ENCODE data around the gene UGT2A2.
"Not testable (repeated sequence)": the region's sequence is repeated elsewhere in the genome, so short reads cannot be mapped to it uniquely, and the experiment has no call there.

The UGT2A2 gene

GRCh38 chr4:69639542-69639941 is at the start of gene UGT2A2:
Gene UGT2A2 (minus strand): TSS chr4:69639642. CDS start chr4:69639640, 2 bp downstream.
- DNase-seq (ENCODE audit: low read depth in 2 of 2), result no peak

DNA sequence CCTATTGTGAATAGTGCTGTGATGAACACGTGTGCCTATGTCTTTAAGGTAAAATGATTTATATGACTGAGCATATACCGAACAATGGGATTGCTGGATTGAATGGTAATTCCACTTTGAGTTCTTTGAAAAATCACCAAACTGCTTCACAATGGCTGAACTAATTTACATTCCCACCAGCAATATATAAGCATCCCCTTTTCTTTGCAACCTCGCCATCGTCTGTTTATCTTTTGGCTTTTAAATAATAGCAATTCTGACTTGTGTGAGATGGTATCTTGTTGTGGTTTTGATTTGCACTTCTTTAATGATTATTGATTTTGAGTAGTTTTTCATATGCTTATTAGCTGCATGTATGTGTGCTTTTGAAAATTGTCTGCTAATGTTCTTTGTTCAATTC is 45.4 kb upstream of the UGT2A2 start:
- no peak for DNase-seq (ENCODE audit: low read depth in 2 of 2)

DNA sequence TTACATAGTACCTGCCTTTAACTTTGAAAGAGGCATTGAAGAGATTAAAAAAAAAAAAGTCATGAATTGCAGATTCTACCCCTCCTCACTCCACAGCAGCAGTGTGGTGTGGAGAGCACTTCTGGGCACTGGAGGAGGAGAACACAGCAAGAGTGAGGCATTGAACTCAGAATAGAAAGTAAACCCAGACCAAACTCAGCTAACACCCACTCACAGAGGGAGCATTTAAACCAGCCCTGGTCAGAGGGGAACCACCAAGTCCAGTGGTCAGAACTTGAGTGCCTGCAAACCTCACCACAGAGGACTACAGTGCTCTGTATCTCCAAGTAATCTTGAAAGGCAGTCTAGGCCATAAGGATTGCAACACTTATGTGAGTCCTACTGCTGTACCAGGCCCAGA is 29.2 kb upstream of the UGT2A2 start:
- no peak for DNase-seq (ENCODE audit: low read depth in 2 of 2)

DNA sequence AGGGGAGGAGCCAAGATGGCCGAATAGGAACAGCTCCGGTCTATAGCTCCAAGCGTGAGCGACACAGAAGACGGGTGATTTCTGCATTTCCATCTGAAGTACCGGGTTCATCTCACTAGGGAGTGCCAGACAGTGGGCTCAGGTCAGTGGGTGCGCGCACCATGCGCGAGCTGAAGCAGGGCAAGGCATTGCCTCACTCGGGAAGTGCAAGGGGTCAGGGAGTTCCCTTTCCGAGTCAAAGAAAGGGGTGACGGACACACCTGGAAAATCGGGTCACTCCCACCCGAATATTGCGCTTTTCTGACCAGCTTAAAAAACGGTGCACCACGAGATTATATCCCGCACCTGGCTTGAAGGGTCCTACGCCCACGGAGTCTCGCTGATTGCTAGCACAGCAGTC is 24.6 kb upstream of the UGT2A2 start:
- not testable (repeated sequence) for DNase-seq (ENCODE audit: low read depth in 2 of 2)

DNA sequence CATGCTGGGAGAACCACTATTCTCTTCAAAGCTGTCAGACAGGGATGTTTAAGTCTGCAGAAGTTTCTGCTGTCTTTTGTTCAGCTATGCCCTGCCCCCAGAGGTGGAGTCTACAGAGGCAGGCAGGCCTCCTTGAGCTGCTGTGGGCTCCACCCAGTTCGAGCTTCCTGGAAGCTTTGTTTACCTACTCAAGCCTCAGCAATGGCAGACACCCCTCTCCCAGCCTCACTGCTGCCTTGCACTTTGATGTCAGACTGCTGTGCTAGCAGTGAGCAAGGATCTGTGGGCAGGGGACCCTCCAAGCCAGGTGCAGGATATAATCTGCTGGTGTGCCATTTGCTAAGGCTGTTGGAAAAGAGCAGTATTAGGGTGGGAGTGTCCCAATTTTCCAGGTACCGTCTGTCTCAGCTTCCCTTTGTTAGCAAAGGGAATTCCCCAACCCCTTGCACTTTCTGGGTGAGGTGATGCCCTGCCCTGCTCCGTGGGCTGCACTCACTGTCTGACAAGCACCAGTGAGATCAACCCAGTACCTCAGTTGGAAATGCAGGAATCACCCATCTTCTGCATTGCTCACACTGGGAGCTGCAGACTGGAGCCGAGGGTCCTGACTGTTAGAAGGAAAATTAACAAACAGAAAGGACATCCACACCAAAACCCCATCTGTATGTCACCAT is 21.8 kb upstream of the UGT2A2 start:
- not testable (repeated sequence) for DNase-seq (ENCODE audit: low read depth in 2 of 2)

DNA sequence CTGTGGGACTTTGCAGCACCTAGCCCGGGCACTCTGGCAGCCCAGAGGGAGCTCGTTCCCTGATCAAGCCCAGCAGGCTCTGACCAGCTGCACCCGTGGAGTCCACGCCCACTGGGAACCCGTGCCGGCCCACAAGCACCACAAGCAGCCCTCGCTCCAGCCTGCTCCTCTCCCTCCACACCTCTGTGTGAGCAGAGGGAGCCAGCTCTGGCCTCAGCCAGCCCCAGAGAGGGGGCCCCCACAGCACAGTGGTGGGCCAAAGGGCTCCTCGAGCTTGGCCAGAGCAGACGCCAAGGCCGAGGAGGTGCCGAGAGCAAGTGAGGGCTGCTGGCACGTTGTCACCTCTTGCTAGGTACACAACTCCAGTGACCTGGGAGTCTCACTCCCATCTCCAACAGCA is 18.7 kb upstream of the UGT2A2 start:
- no peak for DNase-seq (ENCODE audit: low read depth in 2 of 2)

- no peak for DNase-seq (ENCODE audit: low read depth in 2 of 2)
These were observed 17.3 kb upstream of the UGT2A2 start for GRCh38 chr4:69656653-69657158.

DNA sequence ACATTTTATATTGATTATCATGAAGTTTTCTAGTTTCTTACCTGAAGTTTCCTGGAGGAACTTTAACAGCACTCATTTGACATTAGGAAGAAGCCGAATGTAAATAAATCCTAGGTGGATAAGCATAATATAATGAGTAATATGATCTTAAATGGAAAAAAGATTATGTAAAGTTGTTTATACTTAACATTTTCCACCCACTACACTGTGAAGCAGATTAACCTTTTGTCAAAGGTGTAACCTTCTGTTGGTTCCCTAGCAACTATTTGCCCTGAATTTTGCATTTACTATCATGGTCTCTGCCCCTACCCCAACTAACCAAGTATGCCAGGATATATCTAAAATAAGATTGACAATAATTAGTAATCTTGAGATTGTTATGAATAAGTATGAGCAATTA is 13.7 kb upstream of the UGT2A2 start, which contains the start of gene UGT2A1:
UGT2A1 (minus strand) TSS at position 101 of the 400 bp plus-strand sequence. CDS start 5,603 bp downstream, outside the sequence.
- no peak for DNase-seq (ENCODE audit: low read depth in 2 of 2)

GRCh38 chr4:69650872-69651271 is 11.4 kb upstream of the UGT2A2 start:
- no peak for DNase-seq (ENCODE audit: low read depth in 2 of 2)

DNA sequence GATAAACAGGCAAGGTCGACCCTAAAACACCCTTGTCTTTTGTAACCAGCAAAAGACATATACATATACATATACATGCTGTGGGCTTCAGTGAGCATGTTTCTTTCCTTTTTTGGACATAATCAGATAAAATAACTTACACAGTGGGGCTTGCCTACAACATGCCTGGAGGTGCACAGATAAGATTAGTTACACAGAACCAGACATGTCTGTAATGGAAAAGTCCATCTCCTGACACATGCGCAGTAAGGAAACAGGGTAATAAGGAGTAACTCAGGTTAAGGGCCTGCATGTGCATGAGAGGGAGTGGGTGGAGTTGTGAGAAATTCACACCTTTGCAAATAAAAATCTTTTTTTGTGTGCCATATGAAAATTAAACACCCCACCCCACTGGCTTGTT is 10.2 kb upstream of the UGT2A2 start:
- DNase-seq (ENCODE audit: low read depth in 2 of 2), result no peak

DNA sequence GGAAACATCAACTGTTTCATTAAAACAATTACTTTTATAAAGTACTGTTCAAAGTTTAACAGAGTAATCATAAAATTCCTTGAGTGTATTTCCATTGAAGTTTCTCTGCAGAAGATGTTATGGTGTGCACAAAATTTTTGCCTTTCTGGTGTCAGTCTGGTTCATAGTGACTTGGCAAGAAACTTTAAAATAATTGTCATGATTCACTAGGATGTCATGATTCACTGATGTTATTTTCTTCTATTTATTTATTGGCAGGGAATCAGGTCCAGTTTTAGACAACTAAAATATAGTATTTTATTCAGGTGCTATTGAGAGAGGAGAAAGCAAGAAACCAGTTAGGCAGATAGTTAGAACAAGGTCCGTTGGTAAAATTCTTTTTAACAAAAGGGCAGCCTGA is 9.8 kb upstream of the UGT2A2 start:
- no peak for DNase-seq (ENCODE audit: low read depth in 2 of 2)

GRCh38 chr4:69642961-69643360 is 3.5 kb upstream of the UGT2A2 start:
- DNase-seq (ENCODE audit: low read depth in 2 of 2), result no peak

DNA sequence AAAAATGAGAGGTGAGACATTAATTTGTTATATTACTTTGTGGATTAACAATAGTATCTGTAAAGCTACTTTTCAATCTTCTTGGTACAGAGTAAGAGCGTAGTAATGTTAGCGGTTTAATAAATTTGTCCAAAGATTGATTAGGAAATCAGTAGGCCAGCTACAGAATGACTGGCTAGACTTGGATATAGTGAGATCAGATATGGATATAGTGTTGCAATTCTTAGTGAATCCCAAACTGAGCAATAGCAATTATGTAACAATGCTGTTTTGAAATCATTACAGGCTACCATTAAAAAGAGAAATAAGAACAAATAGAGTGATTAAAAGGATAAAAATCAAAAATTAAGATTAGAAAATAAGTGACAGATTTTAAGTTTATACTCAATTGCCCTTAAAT is 847 bp upstream of the UGT2A2 start:
- no peak for DNase-seq (ENCODE audit: low read depth in 2 of 2)

- no peak for DNase-seq (ENCODE audit: low read depth in 2 of 2)
These were observed 22.3 kb downstream of the UGT2A2 start for GRCh38 chr4:69617083-69617694.

DNA sequence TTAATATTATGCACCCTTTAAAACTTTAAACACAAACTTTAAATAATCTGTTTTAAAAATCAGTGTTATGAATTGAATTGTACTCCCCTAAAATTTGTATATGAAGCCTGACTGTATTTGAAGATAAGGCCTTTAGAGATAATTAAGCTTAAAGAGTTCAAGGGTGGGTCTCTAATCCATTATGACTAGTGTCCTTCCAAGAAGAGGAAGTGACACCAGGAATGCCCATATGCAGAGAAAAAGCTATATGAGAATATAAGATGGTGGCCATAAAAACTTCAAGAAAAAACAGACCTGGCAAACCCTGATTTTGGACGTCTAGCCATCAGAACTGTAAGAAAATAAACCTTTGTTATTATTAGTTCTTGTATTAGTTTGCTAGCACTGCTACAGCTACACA is 29.0 kb downstream of the UGT2A2 start:
- DNase-seq (ENCODE audit: low read depth in 2 of 2), result no peak

DNA sequence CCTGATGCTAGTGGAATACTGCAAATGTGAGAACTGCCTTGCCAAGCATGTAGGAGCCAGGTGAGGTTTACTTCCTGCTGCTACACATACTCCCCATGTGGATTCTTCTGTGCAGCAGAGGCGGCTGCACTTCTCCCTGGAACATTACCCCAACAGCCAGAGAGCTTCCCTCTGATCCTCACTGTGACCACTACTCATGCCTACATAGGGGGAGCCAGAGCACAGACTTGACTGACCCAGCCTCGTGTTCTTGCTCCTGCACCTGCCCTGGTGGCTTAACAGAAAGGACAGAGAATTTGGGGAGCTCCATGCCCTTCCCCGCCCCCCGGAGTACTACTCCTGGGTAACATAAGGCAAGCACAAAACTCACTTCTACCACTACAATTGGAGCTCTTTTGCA is 38.4 kb downstream of the UGT2A2 start:
- no peak for DNase-seq (ENCODE audit: low read depth in 2 of 2)

DNA sequence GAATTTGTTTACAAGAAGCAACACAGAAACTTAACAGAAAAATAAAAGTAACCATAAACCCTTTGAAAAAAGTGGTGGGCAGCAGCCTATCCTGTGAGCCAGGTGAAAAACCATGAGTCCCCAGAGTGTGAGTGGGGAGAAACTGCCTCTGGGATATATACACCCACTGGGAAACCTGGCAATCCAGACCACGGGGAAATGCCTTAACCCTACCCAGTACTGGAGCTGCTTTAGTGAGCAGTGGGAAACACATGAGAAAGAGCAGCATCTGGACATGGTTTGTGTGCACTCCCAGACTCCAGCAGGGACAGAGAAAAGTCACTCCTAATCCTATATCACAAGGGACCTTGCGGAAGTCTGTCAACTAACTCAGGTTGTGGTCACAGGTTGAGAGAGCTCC is 39.4 kb downstream of the UGT2A2 start:
- no peak for DNase-seq (ENCODE audit: low read depth in 2 of 2)

GRCh38 chr4:69594382-69594781 is 45.1 kb downstream of the UGT2A2 start:
- no peak for DNase-seq (ENCODE audit: low read depth in 2 of 2)

DNA sequence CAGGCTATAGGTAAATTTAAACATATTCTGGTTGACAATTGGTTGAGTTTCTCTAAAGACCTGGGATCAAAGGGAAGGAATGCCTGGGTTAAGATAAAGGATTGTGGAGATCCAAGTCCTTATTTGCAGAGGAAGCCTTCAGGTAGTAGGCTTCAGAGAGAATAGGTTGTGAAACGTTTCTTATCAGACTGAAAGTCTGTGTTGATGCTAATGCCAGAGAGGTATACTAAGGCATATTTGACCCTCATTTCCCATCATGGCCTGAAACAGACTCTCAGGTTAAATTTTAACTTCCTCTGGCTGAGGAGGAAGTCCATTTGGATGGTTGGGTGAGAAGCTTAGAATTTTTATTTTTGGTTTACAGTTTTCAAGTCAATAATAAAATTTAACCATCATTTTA is 48.1 kb downstream of the UGT2A2 start:
- no peak for DNase-seq (ENCODE audit: low read depth in 2 of 2)

DNA sequence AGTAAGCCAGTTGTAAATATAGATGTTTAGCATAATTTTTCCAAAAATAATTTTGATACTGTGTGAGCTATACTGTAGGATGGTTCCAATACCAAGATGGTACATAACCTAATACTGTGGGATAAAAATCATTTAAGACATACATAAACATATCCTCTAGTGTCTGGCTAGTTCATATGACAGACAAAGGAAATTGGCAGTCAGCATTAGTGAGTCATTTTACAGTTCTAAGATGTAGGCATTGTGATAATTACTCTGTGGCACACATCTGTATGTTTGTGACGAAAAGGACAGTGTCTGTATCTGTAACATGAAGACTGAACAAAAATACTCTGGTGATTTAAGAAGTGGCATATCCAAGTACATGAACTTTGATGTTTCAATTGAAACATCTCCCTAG is 49.6 kb downstream of the UGT2A2 start:
- no peak for DNase-seq (ENCODE audit: low read depth in 2 of 2)

- DNase-seq (ENCODE audit: low read depth in 2 of 2), result no peak
These were observed 55.3 kb downstream of the UGT2A2 start for GRCh38 chr4:69584135-69584534.

- DNase-seq (ENCODE audit: low read depth in 2 of 2), result no peak
These were observed 55.9 kb downstream of the UGT2A2 start for GRCh38 chr4:69583543-69583942.

DNA sequence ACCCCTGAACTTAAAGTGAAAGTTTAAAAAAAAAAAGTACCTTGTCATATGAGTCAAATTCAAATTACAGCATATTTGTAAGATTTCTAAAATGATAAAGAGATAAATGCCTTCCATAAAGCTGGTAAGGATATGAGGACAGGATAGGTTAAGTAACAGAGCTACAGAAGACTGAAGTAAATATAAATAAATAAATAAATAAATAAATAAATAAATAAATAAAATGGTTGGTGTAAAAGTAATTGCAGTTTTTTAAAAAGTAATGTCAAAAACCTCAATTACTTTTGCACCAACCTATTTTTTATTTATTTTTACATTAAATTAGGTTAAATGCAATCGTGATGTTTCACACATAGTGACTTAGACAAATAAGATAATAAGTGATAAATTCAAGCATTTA is 62.2 kb downstream of the UGT2A2 start:
- no peak for DNase-seq (ENCODE audit: low read depth in 2 of 2)

Measured in stimulated activated CD4-positive, alpha-beta T cell treated with anti-CD3 and anti-CD28 coated beads, Interleukin-1b, Interleukin-23, amount 100 ng/mL, for 1 hour (primary cell).